ENCODE measurements around the gene ITGBL1.

- TF ChIP-seq CTCF (IDR thresholded peaks at IDR 0.05), result no peak
- TF ChIP-seq POLR2A (IDR thresholded peaks at IDR 0.05), result no peak
These were observed 259.0 kb downstream of the ITGBL1 start for GRCh38 chr13:101711307-101712025.
